Testis (tissue), 2 donors: ENCODE data around the gene HNF4A.

ENCODE experiments used
- CTCF ChIP-seq, 3 experiments: fragments of 450-650 bp in 2 of 3; fragments of 200-600 bp in 1 of 3; sonication (generic) in 1 of 3; IDR thresholded peaks; one replicate each; pipeline ENCODE4 v1.5.1; 2016 to 2019; ENCODE audit warnings: antibody characterized with exemption in 3 of 3, mild to moderate bottlenecking in 2 of 3, moderate library complexity in 1 of 3
- POLR2A ChIP-seq: fragments of 450-650 bp; IDR thresholded peaks from one replicate; pipeline ENCODE4 v1.6.1; 2017; ENCODE audit warnings: antibody characterized with exemption, mild to moderate bottlenecking, moderate library complexity

GRCh38 chr20:44475694-44476560, 120.4 kb downstream of the HNF4A start, which contains the start of gene TTPAL:
- peak; percentile 99 for TF ChIP-seq POLR2A
- peak in 2 of 3 experiments; percentile 48 to 60 for TF ChIP-seq CTCF (IDR thresholded peaks at IDR 0.05)
